Measurements from ENCODE around the gene SLC14A1.

GRCh38 chr18:45689396-45689795 lies 34.6 kb upstream of the SLC14A1 start:
- TF ChIP-seq CTCF (IDR thresholded peaks at IDR 0.05) (no peak), POLR2A (IDR thresholded peaks at IDR 0.05) (no peak), EP300 (IDR thresholded peaks at IDR 0.05) (no peak)

All from suprapubic skin (tissue), 3 donors.